Amygdala (tissue), 56 donors: ENCODE measurements around the gene BCAM.

Experiments used
- DNase-seq, 56 donors: peaks; one replicate each; lab custom pipeline; 2025; lab: John Stamatoyannopoulos, UW

BCAM gene

DNA sequence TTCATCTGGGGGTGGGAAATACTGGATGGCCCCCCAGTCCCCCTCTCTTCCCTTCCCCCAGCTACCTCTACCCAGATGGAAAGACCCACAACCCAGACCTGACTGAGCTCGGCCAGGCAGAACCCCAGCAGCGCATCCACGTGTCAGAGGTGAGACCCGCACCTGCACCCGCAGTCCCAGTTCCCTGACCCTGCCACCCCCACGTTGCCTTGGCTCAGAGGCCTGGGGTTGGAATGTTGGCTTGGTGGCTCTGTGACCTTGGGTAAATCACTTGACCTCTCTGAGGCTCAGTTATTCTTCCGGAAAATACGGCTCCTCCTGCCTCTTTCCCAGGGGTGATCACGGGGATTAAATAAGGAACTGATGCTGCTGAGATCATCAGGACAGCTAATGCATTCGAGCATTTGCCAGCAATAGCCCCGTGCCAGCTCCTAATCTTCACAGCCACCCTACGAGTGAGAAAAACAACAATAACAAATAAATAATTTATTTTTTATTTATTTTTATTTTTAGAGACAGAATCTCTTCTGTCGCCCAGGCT is 18.9 kb upstream of the BCAM start:
- no peak for DNase-seq

DNA sequence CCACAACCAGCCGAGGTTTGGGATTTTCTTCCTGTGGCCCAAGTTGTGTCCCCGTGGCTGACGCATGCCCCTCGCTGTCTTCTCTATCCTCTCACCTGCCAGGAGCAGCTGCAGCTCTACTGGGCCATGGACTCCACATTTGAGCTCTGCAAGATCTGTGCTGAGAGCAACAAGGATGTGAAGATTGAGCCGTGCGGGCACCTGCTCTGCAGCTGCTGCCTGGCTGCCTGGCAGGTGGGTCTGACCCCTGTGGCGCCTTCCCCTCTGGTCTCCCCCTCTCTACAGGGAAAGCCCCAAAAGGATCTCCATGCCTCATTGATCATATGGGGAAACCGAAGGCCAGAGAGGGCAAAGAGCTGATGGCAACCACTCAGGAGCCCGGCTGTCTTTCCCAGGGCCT is 16.6 kb upstream of the BCAM start:
- DNase-seq, result no peak

DNA sequence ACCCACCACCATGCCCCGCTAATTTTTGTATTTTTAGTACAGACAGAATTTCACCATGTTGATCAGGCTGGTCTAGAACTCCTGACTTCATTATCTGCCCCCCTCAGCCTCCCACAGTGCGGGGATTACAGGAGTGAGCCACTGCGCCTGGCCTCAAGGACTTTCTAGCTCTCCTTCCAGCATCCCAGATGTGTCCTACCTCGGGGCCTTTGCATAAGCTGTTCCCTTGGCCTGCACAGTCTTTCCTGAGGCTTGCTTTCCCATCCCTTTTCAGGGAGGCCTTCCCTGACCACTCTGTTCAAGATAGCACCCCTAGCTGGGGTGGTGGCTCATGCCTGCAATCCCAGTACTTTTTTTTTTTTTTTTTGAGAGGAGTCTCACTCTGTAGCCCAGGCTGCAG is 14.3 kb upstream of the BCAM start:
- no peak for DNase-seq

DNA sequence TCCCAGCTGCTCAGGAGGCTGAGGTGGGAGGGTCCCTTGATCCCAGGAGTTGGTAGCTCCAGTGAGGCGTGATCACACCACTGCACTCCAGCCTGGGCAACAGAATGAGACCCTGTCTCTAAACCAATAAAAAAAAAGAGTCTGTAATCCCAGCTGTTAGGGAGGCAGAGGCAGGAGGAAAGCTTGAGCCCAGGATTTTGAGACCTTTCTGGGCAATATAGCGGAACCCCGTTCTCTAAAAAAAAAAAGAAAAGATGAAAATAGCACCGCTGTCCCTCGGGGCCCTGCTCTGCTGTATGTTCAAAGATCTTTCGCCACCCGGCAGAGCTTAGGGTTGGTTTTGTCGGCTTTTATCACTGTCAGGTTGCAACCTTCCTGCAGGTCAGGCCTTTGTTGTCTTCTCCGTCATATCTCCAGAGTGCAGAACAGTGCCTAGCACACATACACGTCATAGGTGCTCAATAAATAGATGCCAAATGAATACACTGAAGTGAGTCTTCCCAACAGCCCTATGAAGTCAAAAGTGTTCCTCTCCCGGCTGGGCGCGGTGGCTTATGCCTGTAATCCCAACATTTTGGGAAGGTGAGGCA is 13.4 kb upstream of the BCAM start:
- no peak for DNase-seq

DNA sequence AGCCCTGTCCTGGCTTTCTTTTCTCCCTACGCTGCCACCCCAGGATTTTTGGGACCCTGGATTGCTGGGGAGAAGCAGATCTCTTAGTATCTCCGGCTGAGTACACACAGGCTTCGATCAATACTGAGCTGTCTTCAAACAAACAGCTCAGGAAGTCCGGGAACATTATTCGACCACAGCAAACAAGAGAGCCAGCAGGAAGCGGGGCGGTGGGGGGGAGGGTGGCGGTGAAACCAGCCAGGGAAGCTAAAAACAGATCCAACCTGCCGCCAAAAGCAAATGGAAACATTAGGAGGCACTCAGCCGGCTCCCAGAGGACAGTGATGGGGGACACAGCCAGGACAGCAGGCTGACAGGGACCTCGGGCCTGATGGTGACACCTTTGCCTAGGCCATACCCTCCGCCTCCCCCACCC is 12.2 kb upstream of the BCAM start:
- DNase-seq, result peak in 17 of 56 donors; percentile 1 to 53 (median 14)

DNA sequence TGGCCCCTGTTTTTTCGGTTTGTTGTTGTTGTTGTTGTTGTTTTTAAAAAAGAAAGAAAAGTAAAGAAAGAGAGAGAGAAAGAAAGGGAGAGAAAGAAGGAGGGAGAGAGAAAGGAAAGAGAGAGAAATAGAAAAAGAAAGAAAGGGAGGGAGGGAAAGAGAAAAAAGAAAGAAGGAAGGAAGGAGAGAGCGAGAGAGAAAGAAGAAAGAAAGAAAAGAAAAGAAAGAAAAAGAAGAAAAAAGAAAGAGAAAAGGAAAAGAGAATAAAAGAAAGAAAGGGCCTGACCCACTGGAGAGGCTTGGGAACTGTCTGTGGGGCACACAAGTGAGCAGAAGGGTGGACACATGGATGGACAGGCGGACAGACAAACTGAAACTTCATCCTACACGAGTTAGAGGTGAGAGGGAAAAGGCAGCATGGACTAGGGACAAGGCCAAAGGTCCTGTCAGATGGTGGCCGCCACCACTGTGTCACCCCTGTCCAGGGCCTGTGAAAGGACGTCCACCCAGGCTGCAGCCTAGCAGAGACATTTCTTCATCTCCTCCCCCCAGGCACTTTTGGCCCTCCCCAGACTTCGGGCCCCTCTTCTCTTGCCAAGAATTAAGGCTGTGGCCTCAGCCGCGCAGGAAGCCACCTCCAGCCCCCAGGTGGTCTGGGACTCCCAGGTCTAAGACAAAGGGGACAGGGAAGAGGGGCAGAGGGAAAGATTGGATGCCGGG is 9.1 kb upstream of the BCAM start:
- DNase-seq, result no peak

DNA sequence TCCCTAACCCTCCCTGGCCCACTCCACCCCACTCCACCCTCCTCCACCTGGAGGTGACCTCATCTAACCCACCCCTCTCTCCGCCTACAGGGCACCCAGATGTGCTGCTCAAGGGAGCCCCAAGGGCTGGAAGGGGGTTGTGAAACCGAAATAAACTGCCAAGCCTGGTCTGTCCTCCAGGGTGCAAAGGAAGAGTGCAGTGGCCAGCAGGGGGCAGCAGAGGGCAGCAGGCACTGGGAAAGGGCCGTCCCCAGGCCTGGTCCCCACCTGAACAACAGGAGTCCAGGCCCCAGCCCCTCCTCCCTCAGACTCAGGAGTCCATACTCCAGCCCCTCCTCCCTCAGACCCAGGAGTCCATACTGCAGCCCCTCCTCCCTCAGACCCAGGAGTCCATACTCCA is 8.4 kb upstream of the BCAM start:
- DNase-seq, result peak in 47 of 56 donors; percentile 4 to 79 (median 32)

DNA sequence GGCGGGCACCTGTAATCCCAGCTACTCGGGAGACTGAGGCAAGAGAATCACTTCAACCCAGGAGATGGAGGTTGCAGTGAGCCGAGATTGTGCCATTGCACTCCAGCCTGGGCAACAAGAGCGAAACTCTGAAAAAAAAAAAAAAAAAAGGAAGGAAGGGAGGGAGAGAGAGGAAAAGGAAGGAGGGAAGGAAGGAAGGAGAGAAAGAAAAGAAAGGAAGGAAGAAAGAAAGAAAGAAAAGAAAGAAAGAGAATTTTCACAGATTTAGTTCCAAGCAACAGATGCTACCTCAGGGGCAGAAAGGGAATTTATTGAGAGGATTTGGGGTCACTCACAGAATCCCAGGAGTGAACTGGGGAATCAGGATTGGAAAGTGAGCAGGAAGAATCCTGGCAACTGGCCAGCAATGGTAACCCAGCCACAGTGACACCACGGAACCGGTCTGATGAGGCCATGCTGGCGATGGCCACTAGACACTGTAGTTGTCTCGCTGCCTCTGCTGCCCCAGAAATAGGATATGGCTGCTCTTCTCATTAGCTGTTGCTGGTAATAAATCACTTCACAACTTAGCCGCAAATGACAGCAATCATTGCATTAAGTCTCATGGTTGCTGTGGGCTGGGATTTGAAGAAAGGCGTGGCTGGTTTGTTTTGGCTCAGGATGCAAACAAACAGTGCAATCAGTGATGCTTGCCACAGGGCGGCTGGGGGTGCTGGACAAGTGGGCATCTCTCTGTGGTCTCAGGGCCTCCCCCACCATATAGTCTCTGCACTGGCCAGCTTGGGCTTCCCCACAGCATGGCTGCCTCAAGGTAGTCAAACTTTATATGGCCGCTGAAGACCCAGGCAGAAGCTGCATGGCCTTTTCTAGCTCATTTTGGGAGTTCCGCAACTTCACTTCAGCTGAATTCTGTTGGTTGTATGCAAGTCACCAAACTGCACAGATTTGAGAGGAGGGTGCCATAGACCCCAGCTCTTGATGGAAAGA is 5.2 kb upstream of the BCAM start:
- DNase-seq, result no peak

DNA sequence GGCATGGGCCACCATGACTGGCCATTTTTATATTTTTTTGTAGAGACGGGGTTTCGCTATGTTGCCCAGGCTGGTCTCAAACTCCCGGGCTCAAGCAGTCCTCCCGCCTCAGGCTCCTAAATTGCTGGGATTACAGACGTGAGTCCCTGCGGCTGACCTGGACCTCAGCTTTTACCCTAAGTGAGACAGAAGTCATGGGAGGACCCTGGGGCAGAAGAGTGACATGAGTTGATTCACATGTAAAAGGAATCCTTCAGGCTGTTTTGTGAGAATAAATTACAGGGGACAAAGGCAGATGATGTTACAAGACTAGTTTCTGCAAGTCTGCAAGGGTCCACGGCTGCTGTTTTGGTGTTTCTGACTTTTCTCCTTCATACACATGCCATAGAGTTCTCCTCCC is 2.6 kb upstream of the BCAM start:
- no peak for DNase-seq

DNA sequence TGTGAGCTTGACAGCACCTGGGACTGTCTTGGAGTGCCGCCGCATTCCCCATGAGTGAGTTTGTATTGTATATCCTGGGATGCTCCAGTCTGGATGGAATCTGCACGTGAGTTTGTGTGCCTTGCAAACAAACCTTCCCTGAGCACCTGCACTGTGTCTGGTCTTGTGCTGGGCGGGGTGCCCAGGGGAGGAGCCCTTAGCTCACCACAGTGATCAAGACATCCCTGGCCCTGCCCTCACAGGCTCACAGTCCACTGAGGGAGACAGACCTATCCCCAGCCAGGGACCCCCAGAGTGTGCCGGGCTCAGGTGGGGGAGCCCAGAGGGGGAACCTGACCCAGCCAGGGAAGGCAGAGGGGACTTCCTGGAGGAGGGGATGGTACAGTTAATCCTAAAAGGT is 1.7 kb upstream of the BCAM start:
- no peak for DNase-seq

DNA sequence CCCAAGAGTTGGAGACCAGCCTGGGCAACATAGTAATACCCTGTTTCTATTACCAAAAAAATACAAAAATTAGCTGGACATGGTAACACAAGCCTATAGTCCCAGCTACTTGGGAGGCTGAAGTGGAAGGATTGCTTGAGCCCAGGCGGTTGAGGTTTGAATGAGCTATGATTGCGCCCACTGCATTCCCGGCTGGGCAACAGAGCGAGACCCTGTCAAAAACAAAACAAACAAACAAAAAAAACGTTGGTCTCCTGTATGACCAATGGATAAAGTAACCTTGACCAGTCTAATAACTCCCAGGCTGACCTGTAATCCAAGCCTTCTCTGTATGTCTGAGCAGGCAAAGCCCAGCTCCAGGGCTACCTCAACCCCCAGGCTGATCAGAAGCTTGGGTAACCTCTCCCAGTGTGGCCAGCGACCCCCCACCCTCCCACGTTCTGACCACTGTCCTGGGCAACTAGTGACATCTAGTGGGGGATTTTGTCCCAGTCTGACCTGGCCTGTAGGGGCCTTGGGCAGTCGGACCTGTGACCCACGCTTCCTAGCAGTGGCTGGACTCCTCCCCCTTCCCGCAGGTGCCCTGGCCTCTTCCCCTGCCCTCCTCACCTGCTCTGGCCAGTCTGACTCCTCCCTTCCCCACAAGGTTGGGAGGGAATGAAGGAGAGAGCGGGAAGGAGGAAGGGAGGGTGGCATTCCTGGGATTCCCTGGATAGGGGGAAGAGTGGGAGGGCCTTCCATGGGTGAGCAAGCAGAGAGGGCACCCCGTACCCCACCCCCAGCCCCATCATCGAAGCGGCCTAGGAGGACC is 1.0 kb upstream of the BCAM start:
- peak in 14 of 56 donors; percentile 3 to 37 (median 6) for DNase-seq

DNA sequence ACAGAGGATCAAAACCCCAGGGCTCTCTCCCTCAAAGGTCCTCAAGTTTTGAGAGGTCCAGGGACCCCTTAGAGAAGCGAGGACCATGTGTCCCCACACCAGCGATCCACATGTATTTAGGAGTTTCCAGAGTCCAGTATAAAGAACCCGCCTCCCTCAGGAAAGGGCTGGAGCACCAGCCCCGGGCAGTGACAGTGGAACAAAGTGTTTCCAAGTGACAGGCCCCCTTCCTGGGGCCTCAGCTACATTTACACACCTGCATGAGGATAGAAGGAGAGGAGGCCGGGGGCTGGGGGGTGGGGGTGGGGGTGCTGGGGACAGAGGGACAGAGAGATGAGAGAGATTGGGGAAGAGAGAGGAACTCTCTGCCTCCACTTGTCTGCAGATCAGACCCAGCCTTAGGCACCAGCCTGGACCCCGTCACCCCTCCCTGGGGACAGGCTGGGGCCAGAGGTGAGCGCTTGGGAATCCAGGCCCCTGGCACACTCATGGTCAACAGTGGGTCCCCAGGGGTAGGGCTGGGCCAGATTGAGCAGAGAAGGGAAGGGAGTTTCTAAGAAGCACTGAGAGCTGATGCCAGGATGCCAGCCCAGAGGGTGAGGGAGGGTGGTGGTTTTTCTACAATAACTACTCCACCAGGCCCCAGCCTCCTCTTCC is 802 bp downstream of the BCAM start:
- no peak for DNase-seq

DNA sequence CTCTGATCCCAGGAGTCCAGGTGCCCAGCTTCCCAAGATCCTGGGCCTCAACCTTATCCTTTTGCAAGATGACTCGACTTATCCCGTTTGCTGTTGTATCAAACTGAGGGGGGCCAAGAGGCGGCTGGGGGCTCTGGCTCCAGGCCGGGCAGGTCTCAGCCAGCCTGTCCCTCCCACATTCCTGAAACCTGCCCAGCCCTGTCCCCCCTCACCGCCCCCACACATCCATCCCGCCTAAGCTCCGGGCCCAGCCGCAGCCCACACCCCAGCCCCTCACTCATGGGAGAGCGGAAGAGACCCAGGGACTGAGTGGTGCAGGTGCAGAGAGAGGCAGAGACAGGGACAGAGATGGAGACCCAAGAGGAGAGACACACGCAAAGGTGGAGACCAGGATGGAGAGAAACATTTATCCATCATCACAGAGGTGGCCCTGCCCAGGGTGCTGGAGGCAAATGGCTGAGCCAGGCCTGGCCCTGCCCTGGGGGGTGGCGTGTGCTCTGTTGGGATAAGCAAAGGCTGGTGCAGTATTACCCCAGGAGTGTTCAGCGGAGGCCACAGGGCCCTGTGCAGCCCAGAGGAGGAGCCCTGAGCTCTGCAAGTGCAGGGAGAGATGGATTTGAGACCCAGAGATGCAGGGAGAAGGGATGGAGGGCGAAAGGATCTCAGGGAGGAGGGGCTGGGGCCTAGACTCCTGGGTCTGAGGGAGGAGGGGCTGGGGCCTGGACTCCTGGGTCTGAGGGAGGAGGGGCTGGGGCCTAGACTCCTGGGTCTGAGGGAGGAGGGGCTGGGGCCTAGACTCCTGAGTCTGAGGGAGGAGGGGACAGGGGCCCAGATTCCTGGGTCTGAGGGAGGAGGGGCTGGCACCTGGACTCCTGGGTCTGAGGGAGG is 1.6 kb downstream of the BCAM start:
- DNase-seq, result no peak

DNA sequence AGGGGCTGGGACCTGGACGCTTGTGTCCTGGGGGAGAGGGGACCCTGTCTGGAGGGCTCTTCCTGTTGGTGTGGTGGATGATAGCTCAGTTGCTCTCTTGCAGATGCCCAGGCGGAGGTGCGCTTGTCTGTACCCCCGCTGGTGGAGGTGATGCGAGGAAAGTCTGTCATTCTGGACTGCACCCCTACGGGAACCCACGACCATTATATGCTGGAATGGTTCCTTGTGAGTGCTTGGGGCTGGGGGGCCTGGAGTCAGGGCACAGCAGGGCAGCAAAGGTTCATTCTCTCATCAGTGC is 2.2 kb downstream of the BCAM start:
- no peak for DNase-seq

DNA sequence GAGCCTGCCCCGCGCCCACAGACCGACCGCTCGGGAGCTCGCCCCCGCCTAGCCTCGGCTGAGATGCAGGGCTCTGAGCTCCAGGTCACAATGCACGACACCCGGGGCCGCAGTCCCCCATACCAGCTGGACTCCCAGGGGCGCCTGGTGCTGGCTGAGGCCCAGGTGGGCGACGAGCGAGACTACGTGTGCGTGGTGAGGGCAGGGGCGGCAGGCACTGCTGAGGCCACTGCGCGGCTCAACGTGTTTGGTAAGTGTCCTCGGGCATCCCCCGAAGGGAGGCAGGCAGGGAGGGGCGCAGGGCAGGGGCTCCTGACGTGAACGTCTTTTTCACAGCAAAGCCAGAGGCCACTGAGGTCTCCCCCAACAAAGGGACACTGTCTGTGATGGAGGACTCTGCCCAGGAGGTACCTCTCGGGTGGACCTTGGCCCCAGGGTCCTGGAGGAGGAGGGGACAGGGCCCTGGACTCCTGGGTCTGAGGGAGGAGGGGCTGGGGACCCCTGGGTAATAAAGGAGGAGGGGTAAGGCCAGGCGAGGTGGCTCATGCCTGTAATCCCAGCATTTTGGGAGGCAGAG is 3.3 kb downstream of the BCAM start:
- no peak for DNase-seq

DNA sequence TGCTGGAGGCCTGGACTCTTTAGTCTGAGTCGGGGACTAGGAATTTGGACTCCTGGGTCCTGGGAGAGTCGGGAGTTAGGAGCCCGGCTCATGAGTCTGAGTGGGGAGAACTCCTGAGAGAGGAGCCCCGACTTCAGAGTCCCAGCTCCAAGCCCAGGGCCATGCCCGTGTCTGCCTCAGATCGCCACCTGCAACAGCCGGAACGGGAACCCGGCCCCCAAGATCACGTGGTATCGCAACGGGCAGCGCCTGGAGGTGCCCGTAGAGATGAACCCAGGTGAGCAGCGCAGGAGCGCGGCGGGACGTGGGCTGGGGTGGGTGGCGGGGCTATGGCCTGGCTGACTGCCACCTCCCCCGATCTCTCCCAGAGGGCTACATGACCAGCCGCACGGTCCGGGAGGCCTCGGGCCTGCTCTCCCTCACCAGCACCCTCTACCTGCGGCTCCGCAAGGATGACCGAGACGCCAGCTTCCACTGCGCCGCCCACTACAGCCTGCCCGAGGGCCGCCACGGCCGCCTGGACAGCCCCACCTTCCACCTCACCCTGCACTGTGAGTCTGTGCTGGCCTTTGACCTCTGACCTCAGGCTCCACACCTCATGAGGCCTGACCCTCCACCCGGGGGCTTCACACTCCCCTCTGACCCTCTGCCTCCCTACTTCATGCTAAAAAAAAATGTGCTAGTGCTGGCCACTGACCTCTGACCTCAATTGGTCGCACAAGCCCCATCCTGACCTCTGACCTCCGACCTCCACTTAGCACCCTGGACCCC is 4.4 kb downstream of the BCAM start:
- DNase-seq, result peak in 1 of 56 donors; percentile 17

DNA sequence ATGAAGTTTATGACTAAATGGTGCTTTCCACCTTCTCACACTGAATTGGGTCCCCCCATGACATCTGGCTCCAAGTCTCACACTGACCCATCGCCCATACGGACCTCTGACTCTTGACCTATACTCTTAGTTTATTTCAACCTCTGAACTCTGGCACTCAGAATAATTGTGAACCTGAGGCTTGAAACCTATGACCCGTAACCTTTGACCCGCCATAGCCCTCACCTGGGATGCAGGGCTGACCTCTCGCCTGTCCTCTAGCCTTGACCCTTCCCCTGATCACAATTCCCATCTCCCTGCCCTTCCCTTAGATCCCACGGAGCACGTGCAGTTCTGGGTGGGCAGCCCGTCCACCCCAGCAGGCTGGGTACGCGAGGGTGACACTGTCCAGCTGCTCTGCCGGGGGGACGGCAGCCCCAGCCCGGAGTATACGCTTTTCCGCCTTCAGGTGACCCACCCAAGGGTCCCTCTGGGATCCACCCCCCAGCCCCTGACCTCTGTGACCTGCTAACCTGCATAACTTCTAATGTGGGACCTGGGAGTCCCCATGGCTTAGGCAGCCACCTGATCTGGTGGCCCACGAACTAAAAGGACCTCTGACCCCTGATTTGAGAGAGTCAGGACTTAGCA is 5.1 kb downstream of the BCAM start:
- DNase-seq, result peak in 1 of 56 donors; percentile 17
